Measurements from ENCODE around the gene FOSL1. TPM values are rescaled to one million over a fixed set of nuclear protein-coding genes. Genes with fewer than 3 reads are reported as not detected.

The FOSL1 gene
- total and polyA plus RNA-seq, 2 experiments from 2014 or later: 14.6 to 17.1 TPM

DNA sequence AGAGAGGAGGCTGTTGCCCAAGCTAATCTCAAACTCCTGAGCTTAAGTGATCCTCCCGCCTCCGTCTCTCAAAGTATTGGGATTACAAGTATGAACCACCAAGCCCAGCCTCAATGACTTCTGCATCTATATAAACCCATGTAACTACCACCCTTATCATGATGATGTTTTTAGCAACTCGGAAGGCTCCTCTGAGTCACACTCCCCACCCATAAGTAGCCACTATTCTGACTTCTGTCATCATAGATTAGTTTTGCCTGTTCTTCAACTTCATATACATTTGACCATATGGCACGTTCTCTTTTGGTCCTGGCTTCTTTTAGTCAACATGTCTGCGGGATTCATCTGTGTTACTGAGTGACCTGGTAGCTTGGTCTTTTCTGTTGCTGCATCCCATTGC is 6.4 kb upstream of the FOSL1 start:
- Histone ChIP-seq H3F3A (replicated peaks; ENCODE audit: low read depth) (no peaks in the 10 kb centered on the region), H3K9me2 (ENCODE audit: insufficient read depth) (no peaks in the 10 kb centered on the region), H3K27ac (ENCODE audit: low read depth) (no peak overlapping the region), H3K27me3 (ENCODE audit: insufficient read depth) (peaks cover 43% of the 10 kb centered on the region), H2AFZ (no peak overlapping the region), H3K36me3 (ENCODE audit: insufficient read depth) (no peaks in the 10 kb centered on the region), H3K4me2 (no peak overlapping the region), H3K79me2 (replicated peaks; ENCODE audit: insufficient read depth) (no peaks in the 10 kb centered on the region), H4K20me1 (replicated peaks; ENCODE audit: insufficient read depth) (no peaks in the 10 kb centered on the region), H3K4me1 (ENCODE audit: insufficient read depth) (no peaks in the 10 kb centered on the region; the same call in 1 of the 2 replicates), H3K4me3 (no peak overlapping the region)
- DNase-seq (ENCODE audit: low spot score) (no peak), ATAC-seq (no peak)
- Mint-ChIP-seq H3K36me3 (ENCODE audit: low read depth) (no peaks in the 10 kb centered on the region), H3K27ac (no peak overlapping the region), H3K27me3 (ENCODE audit: insufficient read depth, low read depth, poor library complexity) (peaks cover 28% of the 10 kb centered on the region), H3K9me3 (no peaks in the 10 kb centered on the region), H3K4me1 (peaks cover 5% of the 10 kb centered on the region), H3K4me3 (no peak overlapping the region; the same call in 2 of the 3 replicates)
- TF ChIP-seq EZH2phosphoT487 (IDR thresholded peaks at IDR 0.05; ENCODE audit: unreplicated experiment) (no peak), STAT1 (IDR thresholded peaks at IDR 0.05; ENCODE audit: unreplicated experiment) (no peak), JUNB (IDR thresholded peaks at IDR 0.05; ENCODE audit: unreplicated experiment) (no peak)
- TF ChIP-seq, protein P1, sequence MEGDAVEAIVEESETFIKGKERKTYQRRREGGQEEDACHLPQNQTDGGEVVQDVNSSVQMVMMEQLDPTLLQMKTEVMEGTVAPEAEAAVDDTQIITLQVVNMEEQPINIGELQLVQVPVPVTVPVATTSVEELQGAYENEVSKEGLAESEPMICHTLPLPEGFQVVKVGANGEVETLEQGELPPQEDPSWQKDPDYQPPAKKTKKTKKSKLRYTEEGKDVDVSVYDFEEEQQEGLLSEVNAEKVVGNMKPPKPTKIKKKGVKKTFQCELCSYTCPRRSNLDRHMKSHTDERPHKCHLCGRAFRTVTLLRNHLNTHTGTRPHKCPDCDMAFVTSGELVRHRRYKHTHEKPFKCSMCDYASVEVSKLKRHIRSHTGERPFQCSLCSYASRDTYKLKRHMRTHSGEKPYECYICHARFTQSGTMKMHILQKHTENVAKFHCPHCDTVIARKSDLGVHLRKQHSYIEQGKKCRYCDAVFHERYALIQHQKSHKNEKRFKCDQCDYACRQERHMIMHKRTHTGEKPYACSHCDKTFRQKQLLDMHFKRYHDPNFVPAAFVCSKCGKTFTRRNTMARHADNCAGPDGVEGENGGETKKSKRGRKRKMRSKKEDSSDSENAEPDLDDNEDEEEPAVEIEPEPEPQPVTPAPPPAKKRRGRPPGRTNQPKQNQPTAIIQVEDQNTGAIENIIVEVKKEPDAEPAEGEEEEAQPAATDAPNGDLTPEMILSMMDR (conservative IDR thresholded peaks at IDR 0.05; ENCODE audit: low read depth in 2 of 2): no peak
- TF ChIP-seq, protein P2, sequence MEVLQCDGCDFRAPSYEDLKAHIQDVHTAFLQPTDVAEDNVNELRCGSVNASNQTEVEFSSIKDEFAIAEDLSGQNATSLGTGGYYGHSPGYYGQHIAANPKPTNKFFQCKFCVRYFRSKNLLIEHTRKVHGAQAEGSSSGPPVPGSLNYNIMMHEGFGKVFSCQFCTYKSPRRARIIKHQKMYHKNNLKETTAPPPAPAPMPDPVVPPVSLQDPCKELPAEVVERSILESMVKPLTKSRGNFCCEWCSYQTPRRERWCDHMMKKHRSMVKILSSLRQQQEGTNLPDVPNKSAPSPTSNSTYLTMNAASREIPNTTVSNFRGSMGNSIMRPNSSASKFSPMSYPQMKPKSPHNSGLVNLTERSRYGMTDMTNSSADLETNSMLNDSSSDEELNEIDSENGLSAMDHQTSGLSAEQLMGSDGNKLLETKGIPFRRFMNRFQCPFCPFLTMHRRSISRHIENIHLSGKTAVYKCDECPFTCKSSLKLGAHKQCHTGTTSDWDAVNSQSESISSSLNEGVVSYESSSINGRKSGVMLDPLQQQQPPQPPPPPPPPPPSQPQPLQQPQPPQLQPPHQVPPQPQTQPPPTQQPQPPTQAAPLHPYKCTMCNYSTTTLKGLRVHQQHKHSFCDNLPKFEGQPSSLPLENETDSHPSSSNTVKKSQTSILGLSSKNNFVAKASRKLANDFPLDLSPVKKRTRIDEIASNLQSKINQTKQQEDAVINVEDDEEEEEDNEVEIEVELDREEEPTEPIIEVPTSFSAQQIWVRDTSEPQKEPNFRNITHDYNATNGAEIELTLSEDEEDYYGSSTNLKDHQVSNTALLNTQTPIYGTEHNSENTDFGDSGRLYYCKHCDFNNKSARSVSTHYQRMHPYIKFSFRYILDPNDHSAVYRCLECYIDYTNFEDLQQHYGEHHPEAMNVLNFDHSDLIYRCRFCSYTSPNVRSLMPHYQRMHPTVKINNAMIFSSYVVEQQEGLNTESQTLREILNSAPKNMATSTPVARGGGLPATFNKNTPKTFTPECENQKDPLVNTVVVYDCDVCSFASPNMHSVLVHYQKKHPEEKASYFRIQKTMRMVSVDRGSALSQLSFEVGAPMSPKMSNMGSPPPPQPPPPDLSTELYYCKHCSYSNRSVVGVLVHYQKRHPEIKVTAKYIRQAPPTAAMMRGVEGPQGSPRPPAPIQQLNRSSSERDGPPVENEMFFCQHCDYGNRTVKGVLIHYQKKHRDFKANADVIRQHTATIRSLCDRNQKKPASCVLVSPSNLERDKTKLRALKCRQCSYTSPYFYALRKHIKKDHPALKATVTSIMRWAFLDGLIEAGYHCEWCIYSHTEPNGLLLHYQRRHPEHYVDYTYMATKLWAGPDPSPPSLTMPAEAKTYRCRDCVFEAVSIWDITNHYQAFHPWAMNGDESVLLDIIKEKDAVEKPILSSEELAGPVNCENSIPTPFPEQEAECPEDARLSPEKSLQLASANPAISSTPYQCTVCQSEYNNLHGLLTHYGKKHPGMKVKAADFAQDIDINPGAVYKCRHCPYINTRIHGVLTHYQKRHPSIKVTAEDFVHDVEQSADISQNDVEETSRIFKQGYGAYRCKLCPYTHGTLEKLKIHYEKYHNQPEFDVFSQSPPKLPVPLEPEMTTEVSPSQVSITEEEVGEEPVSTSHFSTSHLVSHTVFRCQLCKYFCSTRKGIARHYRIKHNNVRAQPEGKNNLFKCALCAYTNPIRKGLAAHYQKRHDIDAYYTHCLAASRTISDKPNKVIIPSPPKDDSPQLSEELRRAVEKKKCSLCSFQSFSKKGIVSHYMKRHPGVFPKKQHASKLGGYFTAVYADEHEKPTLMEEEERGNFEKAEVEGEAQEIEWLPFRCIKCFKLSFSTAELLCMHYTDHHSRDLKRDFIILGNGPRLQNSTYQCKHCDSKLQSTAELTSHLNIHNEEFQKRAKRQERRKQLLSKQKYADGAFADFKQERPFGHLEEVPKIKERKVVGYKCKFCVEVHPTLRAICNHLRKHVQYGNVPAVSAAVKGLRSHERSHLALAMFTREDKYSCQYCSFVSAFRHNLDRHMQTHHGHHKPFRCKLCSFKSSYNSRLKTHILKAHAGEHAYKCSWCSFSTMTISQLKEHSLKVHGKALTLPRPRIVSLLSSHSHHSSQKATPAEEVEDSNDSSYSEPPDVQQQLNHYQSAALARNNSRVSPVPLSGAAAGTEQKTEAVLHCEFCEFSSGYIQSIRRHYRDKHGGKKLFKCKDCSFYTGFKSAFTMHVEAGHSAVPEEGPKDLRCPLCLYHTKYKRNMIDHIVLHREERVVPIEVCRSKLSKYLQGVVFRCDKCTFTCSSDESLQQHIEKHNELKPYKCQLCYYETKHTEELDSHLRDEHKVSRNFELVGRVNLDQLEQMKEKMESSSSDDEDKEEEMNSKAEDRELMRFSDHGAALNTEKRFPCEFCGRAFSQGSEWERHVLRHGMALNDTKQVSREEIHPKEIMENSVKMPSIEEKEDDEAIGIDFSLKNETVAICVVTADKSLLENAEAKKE (CRISPR knock-in tag; IDR thresholded peaks at IDR 0.05): no peak

Data from GM23338 (cell line).